ENCODE results near the gene AXIN1. TPM values are rescaled to one million over a fixed set of nuclear protein-coding genes. Genes with fewer than 3 reads are reported as not detected.

Gene AXIN1
- total RNA-seq, 2 donors from 2014 or later, result 31.2 to 35.2 TPM

DNA sequence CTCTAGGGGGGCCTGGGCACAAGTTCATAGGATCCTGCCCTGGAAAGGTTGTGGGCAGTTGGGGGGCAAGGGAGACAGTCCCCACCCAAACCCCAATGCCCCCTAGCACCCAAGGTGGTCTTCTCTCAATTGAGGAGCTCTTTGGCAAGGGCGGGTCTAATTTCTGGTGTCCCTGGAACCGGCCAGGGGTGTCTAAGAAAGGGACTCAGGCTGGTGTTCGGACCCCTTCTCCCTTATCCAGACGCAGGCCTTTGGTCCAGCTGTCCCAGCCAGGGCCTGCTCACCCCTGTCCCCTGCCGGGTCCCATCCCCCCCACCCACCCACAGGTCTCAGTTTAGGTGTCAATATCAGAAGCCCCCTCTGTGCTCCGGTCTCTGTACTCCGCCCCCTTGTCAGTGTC is 73.0 kb downstream of the AXIN1 start:
- DNase-seq (ENCODE audit: low spot score), result no peak
- Histone ChIP-seq H3K9me3 (no peaks in the 10 kb centered on the region), H3K27me3 (replicated peaks; ENCODE audit: insufficient read depth) (peaks cover 6% of the 10 kb centered on the region), H3K4me3 (no peak overlapping the region), H3K36me3 (no peaks in the 10 kb centered on the region), H3K27ac (no peak overlapping the region), H3K4me1 (replicated peaks) (peaks cover 9% of the 10 kb centered on the region)
- 64% methylated on average over 7 of the region's 7 CpGs for WGBS
- TF ChIP-seq, protein P1, sequence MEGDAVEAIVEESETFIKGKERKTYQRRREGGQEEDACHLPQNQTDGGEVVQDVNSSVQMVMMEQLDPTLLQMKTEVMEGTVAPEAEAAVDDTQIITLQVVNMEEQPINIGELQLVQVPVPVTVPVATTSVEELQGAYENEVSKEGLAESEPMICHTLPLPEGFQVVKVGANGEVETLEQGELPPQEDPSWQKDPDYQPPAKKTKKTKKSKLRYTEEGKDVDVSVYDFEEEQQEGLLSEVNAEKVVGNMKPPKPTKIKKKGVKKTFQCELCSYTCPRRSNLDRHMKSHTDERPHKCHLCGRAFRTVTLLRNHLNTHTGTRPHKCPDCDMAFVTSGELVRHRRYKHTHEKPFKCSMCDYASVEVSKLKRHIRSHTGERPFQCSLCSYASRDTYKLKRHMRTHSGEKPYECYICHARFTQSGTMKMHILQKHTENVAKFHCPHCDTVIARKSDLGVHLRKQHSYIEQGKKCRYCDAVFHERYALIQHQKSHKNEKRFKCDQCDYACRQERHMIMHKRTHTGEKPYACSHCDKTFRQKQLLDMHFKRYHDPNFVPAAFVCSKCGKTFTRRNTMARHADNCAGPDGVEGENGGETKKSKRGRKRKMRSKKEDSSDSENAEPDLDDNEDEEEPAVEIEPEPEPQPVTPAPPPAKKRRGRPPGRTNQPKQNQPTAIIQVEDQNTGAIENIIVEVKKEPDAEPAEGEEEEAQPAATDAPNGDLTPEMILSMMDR (IDR thresholded peaks at IDR 0.05), result no peak
- no peak for TF ChIP-seq POLR2AphosphoS5 (IDR thresholded peaks at IDR 0.05)
- no peak for TF ChIP-seq POLR2A (IDR thresholded peaks at IDR 0.05)
- intact Hi-C loops (cut with DNase I), result no loop called here

DNA sequence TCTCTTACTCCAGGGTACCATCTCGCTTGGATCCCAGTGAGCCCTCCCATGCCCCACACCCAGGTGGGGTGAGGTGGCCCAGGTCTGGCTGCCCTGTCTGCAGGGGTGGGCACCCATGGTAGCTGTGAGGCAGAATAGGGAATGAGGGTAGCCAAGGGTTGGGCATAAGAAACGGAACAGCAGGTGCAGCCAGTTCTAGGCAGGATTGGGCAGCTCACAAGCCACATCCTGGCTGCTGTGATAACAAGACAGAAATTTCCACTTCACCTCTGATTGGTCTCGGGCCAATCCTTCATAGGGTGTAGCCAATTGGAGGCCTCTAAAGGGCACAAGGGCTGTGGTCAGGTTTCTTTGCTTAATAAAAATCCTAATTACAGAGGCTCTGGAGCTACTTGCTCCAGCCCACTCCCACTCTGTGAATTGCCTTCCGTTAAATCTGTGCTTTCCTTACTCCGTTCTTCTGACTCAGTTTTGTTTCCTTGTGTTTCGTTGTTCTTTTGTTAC is 73.6 kb downstream of the AXIN1 start:
- Histone ChIP-seq H3K9me3 (no peaks in the 10 kb centered on the region), H3K4me3 (no peak overlapping the region), H3K27ac (no peak overlapping the region), H3K27me3 (replicated peaks; ENCODE audit: insufficient read depth) (peaks cover 6% of the 10 kb centered on the region), H3K36me3 (no peaks in the 10 kb centered on the region), H3K4me1 (replicated peaks) (peaks cover 9% of the 10 kb centered on the region)
- intact Hi-C loops (cut with DNase I), result no loop called here
- 33% methylated on average over 6 of the region's 6 CpGs for WGBS
- TF ChIP-seq POLR2AphosphoS5 (IDR thresholded peaks at IDR 0.05) (no peak), POLR2A (IDR thresholded peaks at IDR 0.05) (no peak)
- TF ChIP-seq, protein P1 (IDR thresholded peaks at IDR 0.05), result no peak
- no peak for DNase-seq (ENCODE audit: low spot score)

- Histone ChIP-seq H3K36me3 (no peaks in the 10 kb centered on the region), H3K4me1 (replicated peaks) (peaks cover 9% of the 10 kb centered on the region), H3K9me3 (no peaks in the 10 kb centered on the region), H3K27ac (no peak overlapping the region), H3K27me3 (replicated peaks; ENCODE audit: insufficient read depth) (peaks cover 3% of the 10 kb centered on the region), H3K4me3 (no peak overlapping the region)
- WGBS, result 87% methylated on average over 18 of the region's 20 CpGs
- TF ChIP-seq, protein P1 (IDR thresholded peaks at IDR 0.05), result no peak
- TF ChIP-seq POLR2AphosphoS5 (IDR thresholded peaks at IDR 0.05), result no peak
- no peak for TF ChIP-seq POLR2A (IDR thresholded peaks at IDR 0.05)
- DNase-seq (ENCODE audit: low spot score), result no peak
- intact Hi-C loops (cut with DNase I), result no loop called here
Observed at GRCh38 chr16:276426-277077, 76.0 kb downstream of the AXIN1 start.

DNA sequence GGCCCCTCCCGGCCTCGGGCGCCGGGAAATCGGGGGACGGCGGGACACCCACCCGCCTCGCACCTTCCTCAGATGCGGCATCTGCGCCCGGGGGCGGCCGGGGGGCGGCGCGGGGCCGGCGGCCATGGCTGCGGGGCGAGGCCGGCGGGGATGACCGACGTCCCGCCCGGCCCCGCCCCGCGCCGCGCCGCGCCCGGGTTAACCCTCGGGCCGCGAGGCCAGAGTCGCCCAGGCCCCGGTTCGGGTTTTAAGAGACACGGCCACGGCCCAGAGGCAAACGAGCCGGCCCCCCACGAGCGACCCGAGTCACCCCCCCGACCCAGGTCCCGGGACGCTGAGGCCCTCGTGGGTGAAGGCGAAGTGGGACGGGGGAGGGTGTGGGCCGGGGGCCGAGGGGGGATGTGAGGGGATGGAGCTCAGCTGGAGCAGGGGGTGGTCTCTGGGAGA is 76.7 kb downstream of the AXIN1 start, which contains the start of gene RGS11:
RGS11 (minus strand) TSS at position 159 of the 447 bp plus-strand sequence; CDS start at position 126, 33 bp downstream.
- no peak for DNase-seq (ENCODE audit: low spot score)
- TF ChIP-seq POLR2AphosphoS5 (IDR thresholded peaks at IDR 0.05), result no peak
- TF ChIP-seq POLR2A (IDR thresholded peaks at IDR 0.05), result no peak
- TF ChIP-seq, protein P1 (IDR thresholded peaks at IDR 0.05), result no peak
- Histone ChIP-seq H3K27ac (no peak within 1 kb of the TSS), H3K4me1 (replicated peaks) (peaks cover 6% of the 10 kb centered on the region), H3K9me3 (no peaks in the 10 kb centered on the region), H3K27me3 (replicated peaks; ENCODE audit: insufficient read depth) (no peaks in the 10 kb centered on the region), H3K4me3 (peak within 1 kb of the TSS; percentile 29 to 42), H3K36me3 (no peaks in the 10 kb centered on the region)
- 6% methylated on average over 35 of the region's 56 CpGs for WGBS
- intact Hi-C loops (cut with DNase I), result no loop called here

Measured in prostate gland (tissue), 2 donors.